ENCODE measurements around the gene PUS7L. TPM values are rescaled to one million over a fixed set of nuclear protein-coding genes. Genes with fewer than 3 reads are reported as not detected.
A peak's percentile ranks its signal among the peaks of the same experiment; 100 is the strongest.

PUS7L gene
- total RNA-seq, 4 donors from 2014 or later: 5.3 to 22.2 (median 14.6) TPM

DNA sequence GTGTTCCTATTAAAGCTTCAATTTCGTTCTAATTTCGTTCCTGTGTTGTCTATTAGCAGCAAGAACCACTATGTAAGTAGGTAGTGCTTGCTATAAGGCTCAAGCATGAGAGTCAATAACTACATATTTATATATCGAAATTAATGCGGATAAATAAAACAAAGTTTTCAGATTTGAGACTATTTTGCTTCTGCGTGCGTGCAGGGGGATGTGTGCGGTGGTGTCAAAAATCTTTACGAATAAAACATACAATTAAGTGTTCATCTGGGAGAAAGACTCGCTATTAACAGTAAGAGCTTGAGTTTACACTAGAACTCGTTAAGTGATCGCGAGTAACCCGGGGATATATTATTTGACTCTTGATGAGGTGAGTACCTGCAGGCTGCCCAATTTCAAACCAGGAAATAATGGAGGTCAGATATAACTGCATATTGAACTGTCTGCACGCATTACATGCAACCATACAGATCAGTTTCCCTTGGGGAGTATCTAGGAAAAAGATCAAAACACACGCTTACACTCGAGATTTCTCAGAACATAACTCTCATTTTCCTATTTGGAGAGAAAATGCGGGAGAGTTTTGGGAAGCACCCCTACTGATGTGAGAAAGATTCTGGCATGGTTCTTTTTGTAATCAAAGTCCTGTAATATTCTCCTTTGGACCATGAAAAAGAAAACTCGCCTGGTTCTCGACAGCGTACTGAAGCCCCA lies 46.7 kb upstream of the PUS7L start:
- Histone ChIP-seq H3K27me3 (no peaks in the 10 kb centered on the region), H3K4me1 (peaks cover 0 to 50% (median 18%) of the 10 kb centered on the region in 3 donors), H3K9me3 (no peaks in the 10 kb centered on the region), H3K4me3 (peak overlapping the region; percentile 79 to 94 (median 90)), H3K27ac (peak overlapping the region; percentile 91 to 99 (median 96)), H3K36me3 (peaks cover 4 to 32% (median 9%) of the 10 kb centered on the region in 3 donors)
- TF ChIP-seq CTCF (IDR thresholded peaks at IDR 0.05) (no peak), POLR2A (IDR thresholded peaks at IDR 0.05) (no peak)
- DNase-seq: no peak
- WGBS, 2 donors: 4 to 5% methylated on average over 17 to 20 of the region's 20 CpGs
- intact Hi-C loops (cut with DNase I): no loop called here

DNA sequence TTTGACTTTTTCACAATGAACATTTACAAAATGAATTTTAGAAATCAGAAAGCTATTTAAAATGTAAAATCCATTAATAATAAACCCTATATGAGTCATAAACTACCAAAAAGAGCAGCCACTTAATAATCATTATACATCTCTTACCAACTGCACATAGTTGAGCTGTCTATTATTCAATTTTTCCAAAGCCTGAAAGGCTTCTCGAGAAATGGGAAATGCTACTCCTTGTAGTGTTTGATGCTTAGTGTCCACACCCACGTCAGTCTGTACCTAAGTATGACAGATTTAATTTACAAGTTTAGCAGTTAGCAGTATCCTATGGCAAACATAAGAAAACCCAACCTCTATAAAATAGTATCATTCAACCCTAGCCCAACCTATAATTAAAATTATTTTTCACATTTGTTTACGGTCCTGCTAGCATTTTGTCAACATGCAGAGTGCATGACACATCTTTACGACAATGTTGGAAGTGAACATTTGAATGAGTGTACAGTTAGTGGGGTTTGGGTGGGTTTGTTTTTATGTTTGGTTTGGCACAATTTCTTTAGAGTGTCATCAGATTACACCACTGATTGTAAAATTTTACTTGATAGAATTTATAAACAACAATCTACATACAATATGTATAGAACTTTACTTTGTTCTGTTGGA lies 39.1 kb upstream of the PUS7L start:
- no peaks in the 10 kb centered on the region for H3K27me3 ChIP-seq
- H3K36me3 ChIP-seq: peaks cover 4 to 96% (median 32%) of the 10 kb centered on the region in 3 donors
- intact Hi-C loops (cut with DNase I): no loop called here
- no peak overlapping the region for H3K27ac ChIP-seq
- H3K9me3 ChIP-seq: no peaks in the 10 kb centered on the region
- no peak for DNase-seq
- TF ChIP-seq CTCF (IDR thresholded peaks at IDR 0.05) (no peak), POLR2A (IDR thresholded peaks at IDR 0.05) (no peak)
- 70 to 86% methylated on average over 4 of the region's 4 CpGs for WGBS, 2 donors
- no peak overlapping the region for H3K4me3 ChIP-seq
- H3K4me1 ChIP-seq: peaks cover 0 to 3% (median 0%) of the 10 kb centered on the region in 3 donors

DNA sequence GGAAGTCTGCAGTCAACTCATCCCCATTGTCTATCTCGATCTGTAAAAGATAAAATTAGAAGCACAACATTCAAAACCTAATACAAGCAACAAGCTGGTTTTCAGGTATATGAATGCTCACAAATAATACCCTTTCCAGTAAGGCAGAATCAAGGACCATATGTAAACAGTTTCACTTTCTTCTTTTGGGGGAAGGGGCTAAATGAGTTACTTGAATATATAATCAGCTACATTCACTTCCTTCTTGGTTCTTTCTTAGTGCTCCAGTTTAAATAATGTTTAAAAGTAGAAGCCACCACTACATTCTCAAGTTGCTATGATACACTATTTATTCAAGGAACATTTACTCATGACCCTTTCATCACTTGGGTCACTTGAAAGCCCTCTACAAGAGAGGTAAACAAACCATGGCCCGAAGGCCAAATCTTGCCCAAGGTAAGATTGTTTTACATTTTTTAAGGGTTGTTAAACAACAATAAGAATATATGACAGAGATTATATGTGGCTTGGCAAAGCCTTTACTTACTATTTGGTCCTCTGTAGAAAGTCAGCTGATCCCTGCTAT lies 37.2 kb upstream of the PUS7L start:
- intact Hi-C loops (cut with DNase I): no loop called here
- no peak for TF ChIP-seq CTCF (IDR thresholded peaks at IDR 0.05)
- no peak for TF ChIP-seq POLR2A (IDR thresholded peaks at IDR 0.05)
- no peak for DNase-seq
- 49 to 67% methylated on average over 2 of the region's 2 CpGs for WGBS, 2 donors
- Histone ChIP-seq H3K4me3 (no peak overlapping the region), H3K9me3 (no peaks in the 10 kb centered on the region), H3K27ac (no peak overlapping the region), H3K36me3 (peaks cover 4 to 80% (median 23%) of the 10 kb centered on the region in 3 donors), H3K27me3 (no peaks in the 10 kb centered on the region), H3K4me1 (no peaks in the 10 kb centered on the region)

DNA sequence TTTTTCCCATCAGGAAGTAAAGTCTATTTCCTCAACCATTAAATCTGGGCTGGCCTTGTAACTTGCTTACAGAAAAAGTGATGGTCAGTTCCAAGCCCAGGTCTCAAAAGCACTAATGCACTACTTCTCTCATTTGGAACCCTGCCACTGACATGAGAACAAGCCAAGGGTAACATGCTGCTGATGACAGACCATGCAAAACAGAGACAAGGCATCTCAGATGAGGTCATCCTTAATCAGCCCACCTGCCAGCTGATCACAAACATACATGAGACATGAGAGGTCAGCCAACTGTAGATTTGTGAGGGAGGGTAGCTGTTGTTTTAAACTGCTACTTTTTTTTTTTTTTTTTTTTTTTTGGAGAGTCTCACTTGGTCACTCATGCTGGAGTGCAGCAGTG lies 31.4 kb upstream of the PUS7L start:
- Histone ChIP-seq H3K9me3 (no peaks in the 10 kb centered on the region), H3K27ac (no peak overlapping the region), H3K36me3 (peaks cover 3 to 59% (median 6%) of the 10 kb centered on the region in 3 donors), H3K4me1 (no peaks in the 10 kb centered on the region), H3K4me3 (no peak overlapping the region), H3K27me3 (no peaks in the 10 kb centered on the region)
- no peak for TF ChIP-seq POLR2A (IDR thresholded peaks at IDR 0.05)
- no peak for TF ChIP-seq CTCF (IDR thresholded peaks at IDR 0.05)
- DNase-seq: no peak
- intact Hi-C loops (cut with DNase I): no loop called here
